Endometrial microvascular endothelial cells (primary cell): ENCODE data around the gene KRT86. TPM values are rescaled to one million over a fixed set of nuclear protein-coding genes. Genes with fewer than 3 reads are reported as not detected.
"Not testable (repeated sequence)": the region's sequence is repeated elsewhere in the genome, so short reads cannot be mapped to it uniquely, and the experiment has no call there.

Experiments used
- in situ Hi-C: cut with HindIII; loops from 2 replicates; pipeline ENCODE4 v1.10.0; 2017; ENCODE audit warnings: low sequenced_read_pairs, low pct_unique_long_range_greater_than_20kb; ENCODE audit errors: inconsistent ontology term
- total RNA-seq: library from RNA; depleted of rRNA; stranded (reverse); fragments of >200 nt; gene quantifications from one replicate; pipeline ENCODE4 v1.2.3, GENCODE V29; 2015; ENCODE audit errors: inconsistent ontology term

The KRT86 gene
- total RNA-seq, 1 donor from 2014 or later: not detected

GRCh38 chr12:52236386-52237050 lies 37.9 kb upstream of the KRT86 start:
- in situ Hi-C loops: no loop called here

- in situ Hi-C loops: no loop called here
Measured at GRCh38 chr12:52238207-52238840, 36.1 kb upstream of the KRT86 start.

- in situ Hi-C loops: no loop called here
Measured at GRCh38 chr12:52238916-52239646, 35.4 kb upstream of the KRT86 start.

GRCh38 chr12:52239767-52240166 lies 34.7 kb upstream of the KRT86 start:
- in situ Hi-C loops: no loop called here

- in situ Hi-C loops: not testable (repeated sequence)
Measured at GRCh38 chr12:52240247-52240646, 34.2 kb upstream of the KRT86 start.

- in situ Hi-C loops: no loop called here
Measured at GRCh38 chr12:52241205-52241842, 33.1 kb upstream of the KRT86 start.

GRCh38 chr12:52242442-52243258 lies 31.8 kb upstream of the KRT86 start:
- in situ Hi-C loops: no loop called here

- in situ Hi-C loops: no loop called here
Measured at GRCh38 chr12:52243259-52243855, 31.1 kb upstream of the KRT86 start.

GRCh38 chr12:52243856-52244614 lies 30.4 kb upstream of the KRT86 start:
- in situ Hi-C loops: no loop called here

GRCh38 chr12:52244615-52244994 lies 29.8 kb upstream of the KRT86 start:
- in situ Hi-C loops: no loop called here

GRCh38 chr12:52245259-52245961 lies 29.0 kb upstream of the KRT86 start:
- in situ Hi-C loops: no loop called here

- in situ Hi-C loops: no loop called here
Measured at GRCh38 chr12:52245962-52246569, 28.4 kb upstream of the KRT86 start.

- in situ Hi-C loops: no loop called here
Measured at GRCh38 chr12:52246720-52247621, 27.5 kb upstream of the KRT86 start.

- in situ Hi-C loops: no loop called here
Measured at GRCh38 chr12:52247622-52248540, 26.6 kb upstream of the KRT86 start.
